GM12878 (cell line): Measurements from ENCODE around the gene TMUB2. TPM values are rescaled to one million over a fixed set of nuclear protein-coding genes. Genes with fewer than 3 reads are reported as not detected.

Source experiments
- ATAC-seq: fragments of 200-7000 bp; cut with Tn5 transposase; 3 replicates; pipeline ENCODE4 v1.9.1; 2020; ENCODE audit warnings: mild to moderate bottlenecking, moderate library complexity
- BruUV-seq: library from RNA; stranded (reverse); fragments of 400-500 nt; replicated peaks from 2 replicates; lab custom pipeline; 2021; lab: Mats Ljungman, UMichigan
- CTCF ChIA-PET: fragments of 300-600 bp; sonication (Branson Sonifier 250); formaldehyde crosslinking; extraction: SDS; loops from one replicate; lab custom pipeline; 2021; ENCODE audit warnings: inconsistent platforms; lab: Yijun Ruan, JAX
- POLR2A ChIA-PET: fragments of 350-600 bp; formaldehyde crosslinking; extraction: SDS; loops from one replicate; lab custom pipeline; 2021; ENCODE audit warnings: inconsistent platforms; lab: Charles Lee
- RAD21 ChIA-PET: fragments of 300-600 bp; sonication (Branson Sonifier 250); formaldehyde crosslinking; loops from one replicate; lab custom pipeline; 2023; ENCODE audit warnings: antibody characterized with exemption; ENCODE audit not compliant: unreplicated experiment; lab: Charles Lee
- SMC1A ChIA-PET: fragments of 300-600 bp; sonication (Branson Sonifier 250); formaldehyde crosslinking; loops from one replicate; lab custom pipeline; 2023; ENCODE audit not compliant: unreplicated experiment, uncharacterized antibody; lab: Charles Lee
- DNase-seq: peaks from one replicate; pipeline ENCODE4 v3.0.0-alpha.2; 2011; ENCODE audit warnings: low read depth, low spot score
- FAIRE-seq: peaks from 3 replicates; lab custom pipeline; 2011; peaks lifted over from hg19 to GRCh38; lab: Jason Lieb, UNC
- H2AFZ ChIP-seq: 2 replicates; pipeline ENCODE4 v1.6.0; 2011; ENCODE audit warnings: low read depth, low read length, control low read depth; ENCODE audit not compliant: control insufficient read depth
- H3K27ac ChIP-seq: 2 replicates; pipeline ENCODE4 v1.5.1; 2011; ENCODE audit warnings: control low read depth; ENCODE audit not compliant: control insufficient read depth, insufficient read depth
- H3K27me3 ChIP-seq, 2 experiments: replicated peaks in 1 of 2; 2 replicates each; pipeline versions ENCODE4 v1.6.0 to v1.6.1; 2011; ENCODE audit warnings: low read length in 1 of 2; ENCODE audit not compliant: control insufficient read depth in 2 of 2, insufficient read depth in 2 of 2
- H3K36me3 ChIP-seq, 2 experiments: 2 replicates each; pipeline ENCODE4 v1.5.1; 2011; ENCODE audit warnings: low read length in 1 of 2; ENCODE audit not compliant: control insufficient read depth in 2 of 2, insufficient read depth in 2 of 2
- H3K4me1 ChIP-seq: 2 replicates; pipeline ENCODE4 v1.6.1; 2011; ENCODE audit warnings: mild to moderate bottlenecking, low read length, moderate library complexity, mixed read lengths; ENCODE audit not compliant: control insufficient read depth, insufficient read depth
- H3K4me2 ChIP-seq: 2 replicates; pipeline ENCODE4 v1.6.0; 2011; ENCODE audit warnings: control low read depth; ENCODE audit not compliant: control insufficient read depth, insufficient read depth
- H3K4me3 ChIP-seq: fragments of 200-600 bp; sonication (generic); 2 replicates; pipeline ENCODE4 v1.5.1; 2016
- H3K79me2 ChIP-seq: 2 replicates; pipeline ENCODE4 v1.6.0; 2011; ENCODE audit warnings: low read length; ENCODE audit not compliant: control insufficient read depth, insufficient read depth
- H3K9ac ChIP-seq: 2 replicates; pipeline ENCODE4 v1.8.0; 2011; ENCODE audit warnings: low read length, control low read depth, mixed read lengths; ENCODE audit not compliant: control insufficient read depth, insufficient read depth
- H3K9me3 ChIP-seq: replicated peaks from 3 replicates; pipeline ENCODE4 v1.5.1; 2011; ENCODE audit warnings: mild to moderate bottlenecking, low read length; ENCODE audit not compliant: control insufficient read depth, insufficient read depth
- H4K20me1 ChIP-seq: 2 replicates; pipeline ENCODE4 v1.6.0; 2011; ENCODE audit not compliant: control insufficient read depth, insufficient read depth
- ATF7 ChIP-seq: fragments of 450-650 bp; IDR thresholded peaks from 2 replicates; pipeline ENCODE4 v1.6.1; 2016; ENCODE audit warnings: low read depth, mild to moderate bottlenecking
- JUND ChIP-seq: IDR thresholded peaks from 2 replicates; pipeline ENCODE4 v1.6.1; 2012; ENCODE audit warnings: low read depth, mild to moderate bottlenecking, low read length, improper control_type of control experiment, moderate library complexity
- WGBS: methylation state at CpG from one replicate; pipeline ENCODE4 v1.1.6; 2016; ENCODE audit warnings: low lambda C conversion rate; ENCODE audit not compliant: insufficient replicate concordance, insufficient coverage; ENCODE audit errors: missing lambda C conversion rate; 5-methylcytosine and 5-hydroxymethylcytosine counted together
- in situ Hi-C: fragments of 300-500 bp; cut with MboI; formaldehyde crosslinking; loops from 9 replicates; pipeline ENCODE4 v1.14.3; 2018; ENCODE audit warnings: mixed read lengths
- intact Hi-C: fragments of 100-400 bp; cut with micrococcal nuclease; formaldehyde crosslinking; loops from one replicate; pipeline ENCODE4 v1.14.2; 2022; ENCODE audit not compliant: unreplicated experiment
- polyA plus RNA-seq, 11 experiments: library from polyadenylated mRNA; depleted of rRNA in 4 of 11; unstranded in 6 of 11; stranded (reverse) in 5 of 11; fragments of >200 nt; fragmentation: Nextera tagmentation in 4 of 11; fragmentation: Illumina TruSeq in 1 of 11; extraction: Ambion mirVana in 4 of 11; extraction: Trizol in 1 of 11; gene quantifications; 1 replicate in 1 of 11; 2 replicates in 10 of 11; pipeline versions ENCODE4 v1.2.1 to v1.2.3, GENCODE V29; 2011 to 2016; ENCODE audit warnings: inconsistent platforms in 2 of 11, missing spikeins in 2 of 11, low read depth in 1 of 11
- total RNA-seq, 4 experiments: library from RNA; depleted of rRNA in 3 of 4; stranded (reverse); fragments of >200 nt in 3 of 4; fragmentation: Illumina TruSeq in 1 of 4; extraction: Trizol in 1 of 4; gene quantifications; 2 replicates each; pipeline versions ENCODE4 v1.2.1 to v1.2.3, GENCODE V29; 2013 to 2021
- TF ChIP-seq, protein P1 (sequence below): fragments of 450-650 bp; IDR thresholded peaks from 2 replicates; pipeline ENCODE4 v1.6.1; 2017; ENCODE audit warnings: mild to moderate bottlenecking, moderate library complexity

The TMUB2 gene
- total and polyA plus RNA-seq, 10 of the 15 experiments (the other 5 are each of a cell fraction or from before 2014, with no cell fraction given) = 4.3 to 34.0 (median 20.0) TPM

DNA sequence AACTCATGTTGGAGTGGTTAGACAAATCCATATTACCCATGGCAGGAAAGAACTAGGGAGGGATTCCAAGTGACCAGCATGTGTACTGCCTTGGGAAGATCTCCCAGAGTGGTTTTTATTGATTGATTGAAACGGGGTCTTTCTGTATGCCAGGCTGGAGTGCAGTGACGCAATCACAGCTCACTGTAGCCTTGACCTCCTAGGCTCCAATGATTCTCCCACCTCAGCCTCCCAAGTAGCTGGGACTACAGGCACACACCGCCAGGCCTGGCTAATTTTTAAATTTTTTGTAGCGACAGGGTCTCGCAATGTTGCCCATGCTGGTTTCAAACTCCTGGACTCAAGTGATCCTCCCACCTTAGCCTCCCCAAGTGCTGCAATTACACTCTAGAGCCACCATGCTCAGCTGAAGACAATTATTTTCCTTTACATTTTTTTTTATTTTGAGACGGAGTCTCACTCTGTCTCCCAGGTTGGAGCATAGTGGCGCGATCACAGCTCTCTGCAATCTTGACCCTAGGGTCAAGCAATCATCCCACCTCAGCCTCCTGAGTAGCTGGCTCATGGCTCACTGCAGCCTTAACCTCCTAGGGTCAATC, 2.5 kb upstream of the TMUB2 start:
- BruUV-seq = no TSS peak
- Histone ChIP-seq H2AFZ (no peak overlapping the region), H3K27ac (no peak overlapping the region), H3K36me3 (peaks cover 0 to 1% of the 10 kb centered on the region in 2 experiments; a peak in 3 of 4 replicates), H3K4me1 (peaks cover 4% of the 10 kb centered on the region), H3K79me2 (peaks cover 38% of the 10 kb centered on the region), H3K9me3 (no peaks in the 10 kb centered on the region), H3K27me3 (no peaks in the 10 kb centered on the region), H3K4me3 (no peak overlapping the region), H3K9ac (no peak overlapping the region), H3K4me2 (peak overlapping the region; percentile 86), H4K20me1 (no peaks in the 10 kb centered on the region)
- intact Hi-C loops (no loop called here), in situ Hi-C loops (no loop called here)
- TF ChIP-seq, protein P1, sequence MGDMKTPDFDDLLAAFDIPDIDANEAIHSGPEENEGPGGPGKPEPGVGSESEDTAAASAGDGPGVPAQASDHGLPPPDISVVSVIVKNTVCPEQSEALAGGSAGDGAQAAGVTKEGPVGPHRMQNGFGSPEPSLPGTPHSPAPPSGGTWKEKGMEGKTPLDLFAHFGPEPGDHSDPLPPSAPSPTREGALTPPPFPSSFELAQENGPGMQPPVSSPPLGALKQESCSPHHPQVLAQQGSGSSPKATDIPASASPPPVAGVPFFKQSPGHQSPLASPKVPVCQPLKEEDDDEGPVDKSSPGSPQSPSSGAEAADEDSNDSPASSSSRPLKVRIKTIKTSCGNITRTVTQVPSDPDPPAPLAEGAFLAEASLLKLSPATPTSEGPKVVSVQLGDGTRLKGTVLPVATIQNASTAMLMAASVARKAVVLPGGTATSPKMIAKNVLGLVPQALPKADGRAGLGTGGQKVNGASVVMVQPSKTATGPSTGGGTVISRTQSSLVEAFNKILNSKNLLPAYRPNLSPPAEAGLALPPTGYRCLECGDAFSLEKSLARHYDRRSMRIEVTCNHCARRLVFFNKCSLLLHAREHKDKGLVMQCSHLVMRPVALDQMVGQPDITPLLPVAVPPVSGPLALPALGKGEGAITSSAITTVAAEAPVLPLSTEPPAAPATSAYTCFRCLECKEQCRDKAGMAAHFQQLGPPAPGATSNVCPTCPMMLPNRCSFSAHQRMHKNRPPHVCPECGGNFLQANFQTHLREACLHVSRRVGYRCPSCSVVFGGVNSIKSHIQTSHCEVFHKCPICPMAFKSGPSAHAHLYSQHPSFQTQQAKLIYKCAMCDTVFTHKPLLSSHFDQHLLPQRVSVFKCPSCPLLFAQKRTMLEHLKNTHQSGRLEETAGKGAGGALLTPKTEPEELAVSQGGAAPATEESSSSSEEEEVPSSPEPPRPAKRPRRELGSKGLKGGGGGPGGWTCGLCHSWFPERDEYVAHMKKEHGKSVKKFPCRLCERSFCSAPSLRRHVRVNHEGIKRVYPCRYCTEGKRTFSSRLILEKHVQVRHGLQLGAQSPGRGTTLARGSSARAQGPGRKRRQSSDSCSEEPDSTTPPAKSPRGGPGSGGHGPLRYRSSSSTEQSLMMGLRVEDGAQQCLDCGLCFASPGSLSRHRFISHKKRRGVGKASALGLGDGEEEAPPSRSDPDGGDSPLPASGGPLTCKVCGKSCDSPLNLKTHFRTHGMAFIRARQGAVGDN = no peak
- no peak for TF ChIP-seq ATF7
- no peak for TF ChIP-seq JUND
- RAD21 ChIA-PET = interaction anchor here (0.6 to 3.2 kb wide), 2 partner anchors 21 to 26 kb away, joined by 3 to 13 read pairs; no protein-coding TSS in a partner anchor
- CTCF ChIA-PET = interaction anchor here (1.1 to 2.8 kb wide), 7 partner anchors 16 to 166 kb away, joined by 3 to 12 read pairs (median 6); partner anchors contain the start of gene GRN
- ATAC-seq = no peak
- POLR2A ChIA-PET = interaction anchor here (0.9 to 1.4 kb wide), 3 partner anchors 25 to 118 kb away, joined by 3 to 6 read pairs (median 4); partner anchors contain the start of gene LSM12
- 88% methylated on average over 8 of the region's 8 CpGs for WGBS
- SMC1A ChIA-PET = interaction anchor here (1.0 to 2.5 kb wide), 5 partner anchors 14 to 167 kb away, joined by 3 to 7 read pairs (median 5); no protein-coding TSS in a partner anchor
- FAIRE-seq = no peak
- DNase-seq = no peak
